ENCODE measurements around the gene MSLN.

The MSLN gene

GRCh38 chr16:794853-795466 is 34.4 kb downstream of the MSLN start:
- DNase-seq, result no peak

- DNase-seq, result no peak
Observed at GRCh38 chr16:795580-796229, 35.2 kb downstream of the MSLN start.

GRCh38 chr16:796296-797119 is 36.0 kb downstream of the MSLN start:
- DNase-seq, result no peak

GRCh38 chr16:797120-797420 is 36.5 kb downstream of the MSLN start:
- no peak for DNase-seq

GRCh38 chr16:797686-798085 is 37.2 kb downstream of the MSLN start:
- DNase-seq, result no peak

- no peak for DNase-seq
Observed at GRCh38 chr16:798666-799065, 38.1 kb downstream of the MSLN start.

GRCh38 chr16:799111-799947 is 38.8 kb downstream of the MSLN start:
- DNase-seq, result no peak

- no peak for DNase-seq
Observed at GRCh38 chr16:799948-800833, 39.7 kb downstream of the MSLN start, which contains the start of gene GNG13. Gene GNG13, minus strand, starts transcription at chr16:800734. Its CDS starts 1,657 bp downstream, at chr16:799077.

- DNase-seq, result no peak
Observed at GRCh38 chr16:800834-801511, 40.4 kb downstream of the MSLN start.

- no peak for DNase-seq
Observed at GRCh38 chr16:801584-802363, 41.2 kb downstream of the MSLN start.

GRCh38 chr16:802461-802860 is 41.9 kb downstream of the MSLN start:
- no peak for DNase-seq

GRCh38 chr16:802914-803753 is 42.6 kb downstream of the MSLN start:
- no peak for DNase-seq

- no peak for DNase-seq
Observed at GRCh38 chr16:803754-804080, 43.2 kb downstream of the MSLN start.

GRCh38 chr16:804193-805048 is 43.9 kb downstream of the MSLN start:
- DNase-seq, result no peak

- DNase-seq, result no peak
Observed at GRCh38 chr16:805474-805873, 44.9 kb downstream of the MSLN start.

GRCh38 chr16:807347-808084 is 47.0 kb downstream of the MSLN start:
- peak; percentile 70 for DNase-seq

- no peak for DNase-seq
Observed at GRCh38 chr16:808085-808386, 47.5 kb downstream of the MSLN start.

GRCh38 chr16:813204-813915 is 52.8 kb downstream of the MSLN start:
- peak; percentile 27 for DNase-seq
